Mammary epithelial cell (primary cell): ENCODE data around the gene GRAP.
"Not testable (repeated sequence)": the region's sequence is repeated elsewhere in the genome, so short reads cannot be mapped to it uniquely, and the experiment has no call there.

Experiments used
- EZH2 ChIP-seq: IDR thresholded peaks from 2 replicates; pipeline ENCODE4 v1.6.1; 2012; ENCODE audit warnings: low read length, inconsistent platforms, borderline replicate concordance
- TF ChIP-seq, protein P1 (sequence below), 2 donors: IDR thresholded peaks in 1 of 2; conservative IDR thresholded peaks in 1 of 2; 2 replicates each; pipeline ENCODE4 v1.5.1; 2011 to 2012; ENCODE audit warnings: inconsistent platforms in 2 of 2, low read length in 2 of 2, mild to moderate bottlenecking in 2 of 2, control low read depth in 1 of 2, low read depth in 1 of 2; ENCODE audit not compliant: insufficient read depth in 1 of 2; ENCODE audit errors: extremely low read depth in 1 of 2

DNA sequence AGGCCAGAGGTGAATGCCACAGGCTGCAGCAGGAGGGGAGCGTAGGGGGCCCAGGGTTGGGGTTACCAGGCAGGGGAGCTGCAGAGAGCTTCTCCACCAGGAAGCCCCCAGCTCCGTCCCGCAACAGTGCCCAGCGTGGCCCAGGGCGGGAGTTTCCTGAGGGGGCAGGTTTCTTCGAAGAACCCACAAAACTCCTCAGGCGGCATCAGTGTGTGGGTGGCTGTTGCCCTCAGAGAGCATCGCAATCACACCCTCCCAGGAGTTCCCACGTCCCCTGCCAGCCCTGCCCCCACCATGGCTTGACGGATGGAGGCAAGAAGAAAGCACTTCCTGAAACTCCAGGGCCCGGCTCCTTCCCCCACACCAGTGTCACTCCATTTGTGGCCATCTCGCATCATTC is 8.0 kb downstream of the GRAP start:
- TF ChIP-seq, protein P1, sequence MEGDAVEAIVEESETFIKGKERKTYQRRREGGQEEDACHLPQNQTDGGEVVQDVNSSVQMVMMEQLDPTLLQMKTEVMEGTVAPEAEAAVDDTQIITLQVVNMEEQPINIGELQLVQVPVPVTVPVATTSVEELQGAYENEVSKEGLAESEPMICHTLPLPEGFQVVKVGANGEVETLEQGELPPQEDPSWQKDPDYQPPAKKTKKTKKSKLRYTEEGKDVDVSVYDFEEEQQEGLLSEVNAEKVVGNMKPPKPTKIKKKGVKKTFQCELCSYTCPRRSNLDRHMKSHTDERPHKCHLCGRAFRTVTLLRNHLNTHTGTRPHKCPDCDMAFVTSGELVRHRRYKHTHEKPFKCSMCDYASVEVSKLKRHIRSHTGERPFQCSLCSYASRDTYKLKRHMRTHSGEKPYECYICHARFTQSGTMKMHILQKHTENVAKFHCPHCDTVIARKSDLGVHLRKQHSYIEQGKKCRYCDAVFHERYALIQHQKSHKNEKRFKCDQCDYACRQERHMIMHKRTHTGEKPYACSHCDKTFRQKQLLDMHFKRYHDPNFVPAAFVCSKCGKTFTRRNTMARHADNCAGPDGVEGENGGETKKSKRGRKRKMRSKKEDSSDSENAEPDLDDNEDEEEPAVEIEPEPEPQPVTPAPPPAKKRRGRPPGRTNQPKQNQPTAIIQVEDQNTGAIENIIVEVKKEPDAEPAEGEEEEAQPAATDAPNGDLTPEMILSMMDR (conservative IDR thresholded peaks at IDR 0.05 in 1 of 2, IDR thresholded peaks at IDR 0.05 in 1 of 2; ENCODE audit: extremely low read depth in 1 of 2, insufficient read depth in 1 of 2, low read depth in 1 of 2, low read length in 2 of 2) = not testable (repeated sequence)
- TF ChIP-seq EZH2 = not testable (repeated sequence)
